Left lung (tissue), 10 donors: Measurements from ENCODE around the gene CLNS1A. TPM values are rescaled to one million over a fixed set of nuclear protein-coding genes. Genes with fewer than 3 reads are reported as not detected.
A peak's percentile ranks its signal among the peaks of the same experiment; 100 is the strongest.

Experiments
- ATAC-seq: fragments of 200-7000 bp; cut with Tn5 transposase; one replicate; pipeline ENCODE4 v1.9.1; 2020; ENCODE audit warnings: moderate library complexity
- DNase-seq, 4 donors: peaks; one replicate each; pipeline ENCODE4 v3.0.0-alpha.2; 2013 to 2020
- H3K27ac ChIP-seq, 2 donors: fragments of 200-600 bp; sonication (generic) in 1 of 2; one replicate each; pipeline versions ENCODE4 v1.5.0 to v1.8.0; 2020 to 2021
- H3K27me3 ChIP-seq, 2 donors: fragments of 200-600 bp; sonication (generic) in 1 of 2; one replicate each; pipeline versions ENCODE4 v1.5.0 to v1.8.0; 2020 to 2021
- H3K36me3 ChIP-seq, 2 donors: fragments of 200-600 bp; sonication (generic) in 1 of 2; one replicate each; pipeline versions ENCODE4 v1.5.0 to v1.8.0; 2020 to 2021
- H3K4me1 ChIP-seq, 2 donors: fragments of 200-600 bp; one replicate each; pipeline ENCODE4 v1.8.0; 2021
- H3K4me3 ChIP-seq, 2 donors: fragments of 200-600 bp; sonication (generic) in 1 of 2; one replicate each; pipeline versions ENCODE4 v1.5.0 to v1.8.0; 2020 to 2021; ENCODE audit warnings: mild to moderate bottlenecking in 1 of 2
- H3K9me3 ChIP-seq, 2 donors: fragments of 200-600 bp; sonication (generic) in 1 of 2; one replicate each; pipeline versions ENCODE4 v1.5.0 to v1.8.0; 2020 to 2021
- CTCF ChIP-seq, 2 donors: fragments of 200-600 bp; sonication (generic) in 1 of 2; IDR thresholded peaks; one replicate each; pipeline versions ENCODE4 v1.5.0 to v1.8.0; 2021; ENCODE audit warnings: antibody characterized with exemption in 2 of 2
- intact Hi-C, 2 donors: fragments of 100-400 bp; cut with DNase I; formaldehyde crosslinking; loops; one replicate each; pipeline versions ENCODE4 v1.11.2 to v1.14.2; 2022
- polyA plus RNA-seq, 6 donors: library from polyadenylated mRNA; unstranded; fragments of 120-200 nt; gene quantifications; one replicate each; pipeline ENCODE4 v1.2.1, GENCODE V29; 2013; ENCODE audit not compliant: insufficient read length in 6 of 6
- total RNA-seq, 2 donors: library from RNA; stranded (reverse); fragmentation: NEBNext Ultra II Directional; extraction: Animal tissue kit (Norgen Biotek cat#: 25700); gene quantifications; one replicate each; pipeline ENCODE4 v1.2.1, GENCODE V29; 2021
- donor health status: DM: no; HTN: yes; CAD: no.
- donor health status: DM: no; HTN: no; CAD: no.

The CLNS1A gene
- total and polyA plus RNA-seq, 8 donors = 61.1 to 202 (median 185) TPM

- Histone ChIP-seq H3K4me3 (no peak overlapping the region), H3K27ac (no peak overlapping the region), H3K9me3 (no peaks in the 10 kb centered on the region), H3K36me3 (peaks cover 0 to 89% of the 10 kb centered on the region in 2 donors), H3K27me3 (no peaks in the 10 kb centered on the region), H3K4me1 (no peaks in the 10 kb centered on the region)
- no peak for TF ChIP-seq CTCF (IDR thresholded peaks at IDR 0.05)
- DNase-seq (no peak), ATAC-seq (peak; percentile 49)
- intact Hi-C loops = no loop called here
These were observed 32.4 kb upstream of the CLNS1A start for GRCh38 chr11:77669848-77670511.

DNA sequence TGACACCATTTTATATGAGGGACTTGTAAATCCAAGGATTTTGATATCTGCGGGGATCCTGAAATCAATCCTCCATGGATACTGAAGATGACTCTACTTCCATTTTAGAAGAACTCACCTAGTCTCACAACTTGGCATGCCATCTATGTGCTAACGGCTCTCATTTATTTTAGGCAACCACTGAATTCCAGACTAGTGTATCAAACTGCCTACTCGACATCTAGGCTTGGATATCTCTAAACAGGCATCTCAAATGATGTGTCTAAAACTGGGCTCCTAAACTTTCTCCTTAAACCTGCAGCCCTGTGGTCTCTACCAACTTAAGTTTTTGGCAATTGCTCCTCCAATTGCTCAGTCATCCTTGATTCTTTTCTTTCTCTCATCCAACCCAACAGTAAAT, 31.2 kb upstream of the CLNS1A start:
- H3K27me3 ChIP-seq = no peaks in the 10 kb centered on the region
- intact Hi-C loops = no loop called here
- no peak for ATAC-seq
- H3K9me3 ChIP-seq = no peaks in the 10 kb centered on the region
- H3K27ac ChIP-seq = no peak overlapping the region
- no peak for TF ChIP-seq CTCF (IDR thresholded peaks at IDR 0.05)
- H3K36me3 ChIP-seq = peaks cover 0 to 88% of the 10 kb centered on the region in 2 donors
- H3K4me1 ChIP-seq = no peaks in the 10 kb centered on the region
- no peak overlapping the region for H3K4me3 ChIP-seq
- no peak for DNase-seq

GRCh38 chr11:77665240-77665965, 27.8 kb upstream of the CLNS1A start:
- Histone ChIP-seq H3K4me3 (no peak overlapping the region), H3K27ac (no peak overlapping the region), H3K36me3 (peaks cover 0 to 58% of the 10 kb centered on the region in 2 donors), H3K27me3 (no peaks in the 10 kb centered on the region), H3K9me3 (no peaks in the 10 kb centered on the region), H3K4me1 (no peaks in the 10 kb centered on the region)
- intact Hi-C loops = no loop called here
- no peak for ATAC-seq
- no peak for DNase-seq
- no peak for TF ChIP-seq CTCF (IDR thresholded peaks at IDR 0.05)

- no peak for TF ChIP-seq CTCF (IDR thresholded peaks at IDR 0.05)
- ATAC-seq = no peak
- intact Hi-C loops = no loop called here
- H3K4me1 ChIP-seq = no peaks in the 10 kb centered on the region
- no peak overlapping the region for H3K27ac ChIP-seq
- H3K9me3 ChIP-seq = no peaks in the 10 kb centered on the region
- H3K27me3 ChIP-seq = no peaks in the 10 kb centered on the region
- DNase-seq = no peak
- H3K4me3 ChIP-seq = no peak overlapping the region
- peaks cover 0 to 20% of the 10 kb centered on the region in 2 donors for H3K36me3 ChIP-seq
These were observed 24.1 kb upstream of the CLNS1A start for GRCh38 chr11:77661670-77662069.

DNA sequence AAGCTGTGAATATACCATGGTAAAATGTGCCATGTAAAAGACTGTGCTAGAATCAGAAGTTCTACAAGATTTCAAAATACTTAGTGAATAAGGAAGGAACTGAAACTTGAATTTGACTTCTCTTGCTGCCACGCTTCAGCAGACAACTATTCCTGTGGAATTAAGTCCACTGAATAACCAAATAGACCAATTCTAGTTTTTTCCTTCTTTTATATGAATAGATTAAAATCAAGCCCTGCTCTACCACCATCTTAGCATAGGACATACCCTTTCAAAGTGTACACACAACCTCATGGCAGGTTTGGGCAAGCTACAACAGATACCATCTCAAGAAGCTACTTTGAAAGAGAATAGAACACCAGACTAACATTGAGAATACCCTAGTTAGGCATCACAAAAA, 23.4 kb upstream of the CLNS1A start:
- no peak overlapping the region for H3K27ac ChIP-seq
- no peaks in the 10 kb centered on the region for H3K4me1 ChIP-seq
- ATAC-seq = no peak
- no peak overlapping the region for H3K4me3 ChIP-seq
- no peaks in the 10 kb centered on the region for H3K27me3 ChIP-seq
- peaks cover 0 to 17% of the 10 kb centered on the region in 2 donors for H3K36me3 ChIP-seq
- intact Hi-C loops = no loop called here
- DNase-seq = no peak
- no peak for TF ChIP-seq CTCF (IDR thresholded peaks at IDR 0.05)
- no peaks in the 10 kb centered on the region for H3K9me3 ChIP-seq
